Erythroblast (primary cell): ENCODE results near the gene KRT25.

Experiments
- GATA1 ChIP-seq: IDR thresholded peaks from 2 replicates; pipeline ENCODE4 v1.6.1; 2011; ENCODE audit warnings: low read depth, mild to moderate bottlenecking, control low read depth, low read length, moderate library complexity
- POLR2A ChIP-seq: IDR thresholded peaks from 2 replicates; pipeline ENCODE4 v1.6.1; 2011; ENCODE audit warnings: mild to moderate bottlenecking, low read length

- no peak for TF ChIP-seq POLR2A
- no peak for TF ChIP-seq GATA1
Measured at GRCh38 chr17:40755231-40755630, at the start of gene KRT25.
